HCT116 (cell line): ENCODE data around the gene LPAR1. TPM values are rescaled to one million over a fixed set of nuclear protein-coding genes. Genes with fewer than 3 reads are reported as not detected.

Source experiments
- ATAC-seq: fragments of 200-7000 bp; cut with Tn5 transposase; 2 replicates; pipeline ENCODE4 v1.9.1; 2020; ENCODE audit warnings: mild to moderate bottlenecking, moderate library complexity
- Bru-seq: library from RNA; stranded (reverse); fragments of 400-500 nt; gene quantifications from one replicate; lab custom pipeline; 2021; lab: Mats Ljungman, UMichigan
- BruChase-seq, 2 experiments: library from RNA; stranded (reverse); fragments of 400-500 nt; gene quantifications; one replicate each; lab custom pipeline; 2021; lab: Mats Ljungman, UMichigan
- BruUV-seq: library from RNA; stranded (reverse); fragments of 400-500 nt; replicated peaks from 2 replicates; lab custom pipeline; 2021; lab: Mats Ljungman, UMichigan
- CTCF ChIA-PET: fragments of 300-600 bp; sonication (Branson Sonifier 250); formaldehyde crosslinking; loops from one replicate; lab custom pipeline; 2021; ENCODE audit warnings: antibody characterized with exemption; lab: Charles Lee
- POLR2A ChIA-PET: fragments of 300-600, 350-600 bp; sonication (Branson Sonifier 250); formaldehyde crosslinking; loops from one replicate; lab custom pipeline; 2021; ENCODE audit warnings: antibody characterized with exemption; lab: Charles Lee
- RAD21 ChIA-PET, 2 experiments: fragments of 300-600 bp; sonication (Branson Sonifier 250); formaldehyde crosslinking; loops; one replicate each; lab custom pipeline; 2023; ENCODE audit warnings: low total read pairs in 2 of 2; ENCODE audit not compliant: uncharacterized antibody in 2 of 2, unreplicated experiment in 2 of 2, low non-redundant PET in 1 of 2; lab: Charles Lee
- DNase-seq: peaks from one replicate; pipeline ENCODE4 v3.0.0-alpha.2; 2010; ENCODE audit warnings: low read depth, low spot score
- H2AFZ ChIP-seq: fragments of 200-600 bp; shearing (Covaris generic), sonication (generic); 2 replicates; pipeline ENCODE4 v1.6.1; 2017; ENCODE audit warnings: low read depth, mixed run types, mixed read lengths, antibody characterized with exemption, low read length; ENCODE audit not compliant: poor library complexity, severe bottlenecking
- H3K27ac ChIP-seq: 2 replicates; pipeline ENCODE4 v1.5.1; 2012; ENCODE audit warnings: low read depth, low read length
- H3K27me3 ChIP-seq: fragments of 200-600 bp; sonication (generic); 2 replicates; pipeline ENCODE4 v1.6.1; 2016; ENCODE audit warnings: mixed run types, low read length, mixed read lengths; ENCODE audit not compliant: insufficient read depth
- H3K36me3 ChIP-seq, 2 experiments: fragments of 200-500 bp in 1 of 2; fragments of 200-600 bp in 1 of 2; sonication (Bioruptor generic) in 1 of 2; sonication (generic) in 1 of 2; 2 replicates each; pipeline versions ENCODE4 v1.5.1 to v1.6.1; 2014 to 2016; ENCODE audit warnings: low read length in 2 of 2, inconsistent platforms in 1 of 2, mixed read lengths in 1 of 2, mixed run types in 1 of 2; ENCODE audit not compliant: insufficient read depth in 2 of 2, control insufficient read depth in 1 of 2
- H3K4me1 ChIP-seq, 2 experiments: fragments of 200-600 bp in 1 of 2; sonication (generic) in 1 of 2; 2 replicates each; pipeline versions ENCODE4 v1.5.1 to v1.6.1; 2012 to 2017; ENCODE audit warnings: low read length in 2 of 2, inconsistent platforms in 1 of 2, mild to moderate bottlenecking in 1 of 2, mixed read lengths in 1 of 2, mixed run types in 1 of 2, moderate library complexity in 1 of 2; ENCODE audit not compliant: insufficient read depth in 2 of 2, control insufficient read depth in 1 of 2
- H3K4me2 ChIP-seq: fragments of 200-600 bp; sonication (generic); 2 replicates; pipeline ENCODE4 v1.6.1; 2017; ENCODE audit warnings: mixed run types, low read length, mixed read lengths
- H3K4me3 ChIP-seq, 2 experiments: fragments of 200-600 bp in 1 of 2; sonication (generic) in 1 of 2; replicated peaks in 1 of 2; 2 replicates each; pipeline ENCODE4 v1.5.1; 2011 to 2016; ENCODE audit warnings: low read length in 2 of 2, control low read depth in 1 of 2, low read depth in 1 of 2, mild to moderate bottlenecking in 1 of 2, mixed read lengths in 1 of 2, mixed run types in 1 of 2
- H3K79me2 ChIP-seq: fragments of 200-600 bp; sonication (generic); 2 replicates; pipeline ENCODE4 v1.6.1; 2017; ENCODE audit warnings: mild to moderate bottlenecking, mixed run types, low read length, moderate library complexity, mixed read lengths; ENCODE audit not compliant: insufficient read depth
- H3K9ac ChIP-seq: fragments of 200-600 bp; sonication (generic); 2 replicates; pipeline ENCODE4 v1.6.1; 2016; ENCODE audit warnings: low read length, mixed read lengths
- H3K9me2 ChIP-seq: fragments of 200-600 bp; sonication (generic), shearing (Covaris generic); 2 replicates; pipeline ENCODE4 v1.6.1; 2017; ENCODE audit warnings: mixed run types, mild to moderate bottlenecking, moderate library complexity; ENCODE audit not compliant: insufficient read depth
- H3K9me3 ChIP-seq, 2 experiments: fragments of 200-500 bp in 1 of 2; fragments of 200-600 bp in 1 of 2; sonication (Bioruptor generic) in 1 of 2; sonication (generic) in 1 of 2; 2 replicates each; pipeline ENCODE4 v1.6.1; 2014 to 2017; ENCODE audit warnings: low read length in 2 of 2, mixed read lengths in 2 of 2, inconsistent platforms in 1 of 2, low read depth in 1 of 2, mild to moderate bottlenecking in 1 of 2, mixed run types in 1 of 2, moderate library complexity in 1 of 2; ENCODE audit not compliant: control insufficient read depth in 1 of 2, insufficient read depth in 1 of 2
- H4K20me1 ChIP-seq: fragments of 200-600 bp; sonication (generic), shearing (Covaris generic); 2 replicates; pipeline ENCODE4 v1.6.1; 2017; ENCODE audit warnings: mixed run types, mild to moderate bottlenecking, moderate library complexity; ENCODE audit not compliant: insufficient read depth
- CBX3 ChIP-seq: IDR thresholded peaks from 2 replicates; pipeline ENCODE4 v1.6.1; 2012; ENCODE audit warnings: low read depth
- EZH2phosphoT487 ChIP-seq: fragments of 200-600 bp; IDR thresholded peaks from 2 replicates; pipeline ENCODE4 v1.6.1; 2018; ENCODE audit warnings: antibody characterized with exemption, borderline replicate concordance
- MAX ChIP-seq: IDR thresholded peaks from 2 replicates; pipeline ENCODE4 v1.6.1; 2012
- POLR2AphosphoS5 ChIP-seq: IDR thresholded peaks from 2 replicates; pipeline ENCODE4 v1.6.1; 2011; ENCODE audit warnings: mild to moderate bottlenecking, low read depth, low read length, moderate library complexity
- YY1 ChIP-seq: IDR thresholded peaks from 2 replicates; pipeline ENCODE4 v1.6.1; 2011; ENCODE audit warnings: low read length, low read depth, moderate library complexity, mild to moderate bottlenecking; ENCODE audit not compliant: insufficient replicate concordance; ENCODE audit errors: extremely low read depth
- intact Hi-C: fragments of 100-400 bp; cut with micrococcal nuclease; formaldehyde crosslinking; loops from 2 replicates; pipeline ENCODE4 v1.10.0; 2022
- long read RNA-seq: library from polyadenylated mRNA; unstranded; transcript quantifications from one replicate; pipeline ENCODE4 v2.0.0, GENCODE V29; 2021; ENCODE audit not compliant: unreplicated experiment
- polyA plus RNA-seq: library from polyadenylated mRNA; unstranded; fragments of >200 nt; gene quantifications from 2 replicates; pipeline ENCODE4 v1.2.1, GENCODE V29; 2012; ENCODE audit warnings: missing spikeins
- total RNA-seq: library from RNA; stranded (reverse); gene quantifications from one replicate; pipeline ENCODE4 v1.2.1, GENCODE V29; 2021; ENCODE audit not compliant: unreplicated experiment

Gene LPAR1
- total RNA-seq (7.4 TPM), Bru-seq, nascent RNA (percentile 62 among the genes with signal in this experiment), BruChase-seq, experiment 1, labeled RNA remaining after a 6-hour chase (percentile 49 among the genes with signal in this experiment), BruChase-seq, experiment 2, labeled RNA remaining after a 2-hour chase (percentile 53 among the genes with signal in this experiment)
- 5.4 and 5.5 TPM in 2 replicates for polyA plus RNA-seq
- long read RNA-seq, partial matches to known transcripts = 0 of 21 reads
- long read RNA-seq, other reads (novel, unspliced or antisense) = 20 of 21 reads

DNA sequence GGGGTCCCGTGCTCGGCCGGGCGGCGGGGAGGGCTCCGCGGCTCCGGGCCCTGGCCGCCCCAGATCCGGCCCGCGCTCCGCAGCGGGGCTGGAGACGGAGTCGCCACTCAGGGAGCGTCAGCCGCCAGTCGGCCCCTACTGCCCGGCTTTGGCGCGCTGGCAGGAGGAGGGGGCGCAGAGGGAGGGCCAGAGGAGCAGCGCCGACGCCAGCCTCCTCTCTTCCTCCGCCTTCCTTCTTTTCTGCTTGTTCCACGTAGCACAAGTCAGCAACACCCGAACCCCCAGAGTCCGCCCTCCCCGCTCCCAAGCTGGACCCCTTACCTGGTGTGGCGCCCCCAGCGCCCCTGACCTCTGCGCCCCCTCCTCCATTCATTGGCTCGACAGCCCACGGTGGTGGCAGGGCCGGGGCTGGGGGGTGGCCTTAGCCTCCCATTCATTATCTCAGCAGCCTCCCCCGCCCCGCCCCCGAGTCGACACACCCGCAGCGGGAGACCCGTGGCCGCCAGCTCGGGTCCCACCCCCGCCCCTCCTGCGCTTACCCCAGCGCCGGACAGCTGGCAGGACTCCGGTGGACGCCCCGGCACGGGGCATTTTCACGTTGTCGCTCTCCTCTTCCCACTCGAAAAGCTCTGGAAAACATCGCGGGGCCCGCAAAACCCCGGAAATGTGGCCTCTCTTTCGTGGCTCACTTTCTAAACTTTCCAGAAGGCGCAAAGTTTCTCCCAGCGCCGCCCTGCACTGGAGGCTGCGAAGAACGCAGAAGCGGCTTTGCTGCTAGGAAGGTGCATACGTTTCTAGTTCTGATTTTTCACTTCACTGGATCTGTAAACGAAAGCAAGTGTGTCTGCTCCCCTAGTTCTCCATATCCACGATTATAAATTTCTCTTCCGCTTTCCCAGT, at the start of gene LPAR1:
Gene LPAR1, minus strand, starts transcription at position 140 of the 900 bp plus-strand sequence. CDS start 66,353 bp downstream, outside the sequence.
- ChIA-PET RAD21 (no interaction called here), CTCF (no interaction called here), POLR2A (interaction anchor here (0.7 kb wide), 1 partner anchor 161 kb away, joined by 3 read pairs; no protein-coding TSS in a partner anchor)
- H3K4me3 ChIP-seq = peak within 1 kb of the TSS; percentile 67 to 85
- H3K4me2 ChIP-seq = peak within 1 kb of the TSS; percentile 97
- H3K36me3 ChIP-seq = no peaks in the 10 kb centered on the region
- TF ChIP-seq CBX3 (no peak), POLR2AphosphoS5 (0 out of 2 replicates have a peak, but pooled peaks have one; percentile 4), YY1 (no peak), EZH2phosphoT487 (no peak), MAX (peak; percentile 47; the same call in 1 of the 2 replicates)
- peak within 1 kb of the TSS; percentile 75 for H3K27ac ChIP-seq
- H3K9ac ChIP-seq = peak within 1 kb of the TSS; percentile 70
- H4K20me1 ChIP-seq = no peaks in the 10 kb centered on the region
- H3K27me3 ChIP-seq = no peaks in the 10 kb centered on the region
- DNase-seq = peak; percentile 24
- H3K9me2 ChIP-seq = no peaks in the 10 kb centered on the region
- peaks cover 7 to 23% of the 10 kb centered on the region in 2 experiments; a peak in 3 of 4 replicates for H3K4me1 ChIP-seq
- intact Hi-C loops = loop anchor here (5.0 kb wide), 2 partner anchors 286 to 401 kb away; no protein-coding TSS in a partner anchor
- peak within 1 kb of the TSS; percentile 100 for H2AFZ ChIP-seq
- no peaks in the 10 kb centered on the region for H3K79me2 ChIP-seq
- H3K9me3 ChIP-seq = no peaks in the 10 kb centered on the region
- ATAC-seq = peak; percentile 59
- no TSS peak for BruUV-seq
